Endothelial cell of umbilical vein (primary cell): ENCODE measurements around the gene KAT8. TPM values are rescaled to one million over a fixed set of nuclear protein-coding genes. Genes with fewer than 3 reads are reported as not detected.

Experiments
- Bru-seq: library from RNA; stranded (reverse); fragments of 400-500 nt; gene quantifications from one replicate; lab custom pipeline; 2021; lab: Mats Ljungman, UMichigan
- BruChase-seq, 2 experiments: library from RNA; stranded (reverse); fragments of 400-500 nt; gene quantifications; one replicate each; lab custom pipeline; 2021; lab: Mats Ljungman, UMichigan
- BruUV-seq: library from RNA; stranded (reverse); fragments of 400-500 nt; replicated peaks from 2 replicates; lab custom pipeline; 2021; lab: Mats Ljungman, UMichigan
- CTCF ChIA-PET: fragments of 300-600, 350-600 bp; sonication (Branson Sonifier 250); formaldehyde crosslinking; loops from one replicate; lab custom pipeline; 2021; ENCODE audit warnings: antibody characterized with exemption, inconsistent platforms; lab: Charles Lee
- POLR2A ChIA-PET: fragments of 300-600, 350-600 bp; sonication (Branson Sonifier 250); formaldehyde crosslinking; loops from one replicate; lab custom pipeline; 2021; ENCODE audit warnings: antibody characterized with exemption, inconsistent platforms; lab: Charles Lee
- DNase-seq: peaks from one replicate; pipeline ENCODE4 v3.0.0-alpha.2; 2011; ENCODE audit warnings: low read depth, low spot score
- FAIRE-seq: peaks from 2 replicates; lab custom pipeline; 2011; peaks lifted over from hg19 to GRCh38; lab: Jason Lieb, UNC
- H2AFZ ChIP-seq: 2 replicates; pipeline ENCODE4 v1.6.0; 2012; ENCODE audit warnings: low read depth, low read length, control low read depth, inconsistent platforms
- H3K27ac ChIP-seq: 2 replicates; pipeline ENCODE4 v1.5.1; 2011; ENCODE audit warnings: low read depth, mild to moderate bottlenecking, control low read depth, low read length, moderate library complexity; ENCODE audit not compliant: insufficient read depth
- H3K27me3 ChIP-seq, 2 experiments: 2 replicates each; pipeline versions ENCODE4 v1.6.0 to v1.6.1; 2011; ENCODE audit warnings: low read length in 2 of 2, mixed read lengths in 1 of 2; ENCODE audit not compliant: control insufficient read depth in 2 of 2, insufficient read depth in 2 of 2
- H3K36me3 ChIP-seq, 2 experiments: 2 replicates in 1 of 2; 3 replicates in 1 of 2; pipeline ENCODE4 v1.5.1; 2011; ENCODE audit warnings: low read length in 2 of 2, mild to moderate bottlenecking in 1 of 2, moderate library complexity in 1 of 2; ENCODE audit not compliant: control insufficient read depth in 2 of 2, insufficient read depth in 2 of 2; ENCODE audit errors: extremely low read depth in 1 of 2
- H3K4me1 ChIP-seq: 3 replicates; pipeline ENCODE4 v1.5.1; 2011; ENCODE audit warnings: mild to moderate bottlenecking, low read length; ENCODE audit not compliant: control insufficient read depth, insufficient read depth; ENCODE audit errors: extremely low read depth
- H3K4me2 ChIP-seq: 2 replicates; pipeline ENCODE4 v1.6.1; 2011; ENCODE audit warnings: low read length, control low read depth, mixed read lengths; ENCODE audit not compliant: insufficient read depth
- H3K4me3 ChIP-seq, 3 experiments: fragments of 200-600 bp in 1 of 3; sonication (generic), shearing (Covaris generic) in 1 of 3; replicated peaks in 1 of 3; 2 replicates each; pipeline ENCODE4 v1.5.1; 2011 to 2016; ENCODE audit warnings: control low read depth in 3 of 3, low read length in 3 of 3, mild to moderate bottlenecking in 2 of 3, inconsistent platforms in 1 of 3, low read depth in 1 of 3, moderate library complexity in 1 of 3; ENCODE audit not compliant: insufficient read depth in 1 of 3
- H3K79me2 ChIP-seq: 2 replicates; pipeline ENCODE4 v1.6.0; 2012; ENCODE audit warnings: low read length, inconsistent platforms; ENCODE audit not compliant: control insufficient read depth, insufficient read depth
- H3K9ac ChIP-seq: replicated peaks from 2 replicates; pipeline ENCODE3; 2011; ENCODE audit warnings: low read length, control low read depth; ENCODE audit not compliant: insufficient read depth; ENCODE audit errors: extremely low read depth
- H3K9me1 ChIP-seq: replicated peaks from 3 replicates; pipeline ENCODE4 v1.6.0; 2011; ENCODE audit warnings: mild to moderate bottlenecking, low read length; ENCODE audit not compliant: control insufficient read depth, insufficient read depth; ENCODE audit errors: extremely low read depth
- H3K9me3 ChIP-seq: replicated peaks from 2 replicates; pipeline ENCODE4 v1.5.1; 2012; ENCODE audit warnings: low read length, inconsistent platforms; ENCODE audit not compliant: control insufficient read depth, insufficient read depth
- H4K20me1 ChIP-seq: replicated peaks from 2 replicates; pipeline ENCODE3; 2011; ENCODE audit warnings: mild to moderate bottlenecking, low read length; ENCODE audit not compliant: control insufficient read depth, insufficient read depth; ENCODE audit errors: extremely low read depth
- FOS ChIP-seq: IDR thresholded peaks from 2 replicates; pipeline ENCODE4 v1.6.1; 2011; ENCODE audit warnings: mild to moderate bottlenecking, low read length, moderate library complexity, borderline replicate concordance; ENCODE audit not compliant: insufficient read depth
- POLR2A ChIP-seq: IDR thresholded peaks from 2 replicates; pipeline ENCODE4 v1.6.1; 2012; ENCODE audit warnings: low read depth, mild to moderate bottlenecking, control low read depth, low read length
- POLR2AphosphoS5 ChIP-seq: IDR thresholded peaks from 2 replicates; pipeline ENCODE4 v1.6.1; 2012; ENCODE audit warnings: low read depth, mild to moderate bottlenecking, control low read depth, low read length, moderate library complexity; ENCODE audit not compliant: insufficient read depth
- dilution Hi-C: fragments of 300-500 bp; cut with MboI; formaldehyde crosslinking; loops from one replicate; pipeline ENCODE4 v1.15.0; 2019; ENCODE audit warnings: low sequenced_read_pairs; ENCODE audit not compliant: extremely low pct_ligation_motif_present
- intact Hi-C: fragments of 100-400 bp; cut with micrococcal nuclease; formaldehyde crosslinking; loops from one replicate; pipeline ENCODE4 v1.10.0; 2022
- long read RNA-seq: library from polyadenylated mRNA; stranded (forward); transcript quantifications from one replicate; pipeline ENCODE4 v2.0.0, GENCODE V29; 2021
- polyA minus RNA-seq, 3 experiments: library from RNA; depleted of rRNA, polyadenylated mRNA; stranded (reverse); fragments of >200 nt; gene quantifications; 1 replicate in 1 of 3; 2 replicates in 2 of 3; pipeline ENCODE4 v1.2.3, GENCODE V29; 2011
- polyA plus RNA-seq, 4 experiments: library from polyadenylated mRNA; depleted of rRNA in 3 of 4; stranded (reverse) in 3 of 4; unstranded in 1 of 4; fragments of >200 nt; gene quantifications; 2 replicates each; pipeline versions ENCODE4 v1.2.1 to v1.2.3, GENCODE V29; 2011 to 2012; ENCODE audit warnings: missing spikeins in 1 of 4
- total RNA-seq: library from RNA; stranded (reverse); gene quantifications from 2 replicates; pipeline ENCODE4 v1.2.3, GENCODE V29; 2021
- TF ChIP-seq, protein P1 (sequence below), 2 donors: IDR thresholded peaks; 1 replicate in 1 of 2; 2 replicates in 1 of 2; pipeline ENCODE4 v1.5.1; 2011; ENCODE audit warnings: low read length in 2 of 2, mild to moderate bottlenecking in 2 of 2, moderate library complexity in 2 of 2, control low read depth in 1 of 2, inconsistent platforms in 1 of 2, low read depth in 1 of 2; ENCODE audit not compliant: insufficient read depth in 1 of 2; ENCODE audit errors: extremely low read depth in 1 of 2

KAT8 gene
- total RNA-seq (42.1 and 42.8 TPM in 2 replicates), polyA plus RNA-seq (30.7 and 33.3 TPM in 2 replicates), polyA minus RNA-seq (19.9 and 21.8 TPM in 2 replicates), Bru-seq, nascent RNA (percentile 70 among the genes with signal in this experiment), BruChase-seq, experiment 1, labeled RNA remaining after a 6-hour chase (percentile 86 among the genes with signal in this experiment), BruChase-seq, experiment 2, labeled RNA remaining after a 2-hour chase (percentile 86 among the genes with signal in this experiment)
- 34.3 and 35.5 TPM in 2 replicates for polyA plus RNA-seq (2011; cell fraction: cytosol; rRNA removed)
- 77.6 and 81.0 TPM in 2 replicates for polyA plus RNA-seq (2011; cell fraction: nucleus; rRNA removed)
- 22.1 and 28.4 TPM in 2 replicates for polyA plus RNA-seq (2012)
- polyA minus RNA-seq (2011; cell fraction: cytosol; rRNA and poly(A)+ RNA removed), result 19.7 TPM
- polyA minus RNA-seq (2011; cell fraction: nucleus; rRNA and poly(A)+ RNA removed), result 18.9 and 19.1 TPM in 2 replicates
- long read RNA-seq, transcript KAT8-201 (11 exons, 1,525 nt), result major isoform, 12 of 21 reads
- long read RNA-seq, partial matches to known transcripts, result 3 of 21 reads
- long read RNA-seq, other reads (novel, unspliced or antisense), result 3 of 21 reads

DNA sequence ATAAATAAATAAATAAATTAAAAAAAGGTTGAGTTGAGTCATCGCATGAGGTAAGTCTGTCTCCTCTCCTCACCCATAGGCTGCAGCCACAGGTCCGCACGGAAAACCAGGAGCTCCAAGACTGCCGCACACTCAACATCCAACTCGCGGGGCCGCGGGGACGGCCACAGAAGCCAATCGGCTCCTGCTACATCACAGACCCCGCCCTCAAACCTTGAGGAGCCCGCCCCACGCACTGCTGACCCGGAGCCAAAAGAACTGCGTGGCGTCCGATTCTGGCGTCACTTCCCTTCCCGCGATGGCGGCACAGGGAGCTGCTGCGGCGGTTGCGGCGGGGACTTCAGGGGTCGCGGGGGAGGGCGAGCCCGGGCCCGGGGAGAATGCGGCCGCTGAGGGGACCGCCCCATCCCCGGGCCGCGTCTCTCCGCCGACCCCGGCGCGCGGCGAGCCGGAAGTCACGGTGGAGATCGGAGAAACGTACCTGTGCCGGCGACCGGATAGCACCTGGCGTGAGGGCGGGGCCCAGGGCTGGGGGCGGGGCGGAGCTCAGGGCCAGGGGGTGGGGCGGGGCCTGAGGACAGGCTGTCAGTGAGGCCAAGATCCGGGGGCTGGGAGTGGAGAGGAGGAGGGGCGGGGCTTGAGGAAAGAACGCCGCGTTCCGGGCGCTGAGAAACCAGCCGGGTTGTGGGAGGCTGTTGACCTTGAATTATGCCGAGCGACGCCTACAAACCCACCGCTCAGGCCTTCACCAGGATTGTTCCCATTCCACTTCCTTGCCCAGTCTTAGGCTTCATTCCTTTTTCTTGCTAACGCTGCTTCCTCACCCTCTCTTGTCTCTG lies at the start of gene KAT8:
KAT8 (plus strand) TSS at position 281 of the 839 bp plus-strand sequence; CDS start at position 299, 18 bp downstream.
- Histone ChIP-seq H3K9me1 (no peaks in the 10 kb centered on the region), H3K27me3 (no peaks in the 10 kb centered on the region), H4K20me1 (no peaks in the 10 kb centered on the region), H3K36me3 (peaks cover 3 to 14% of the 10 kb centered on the region in 2 experiments), H3K4me3 (peak within 1 kb of the TSS; percentile 54 to 79 (median 79)), H3K4me1 (peaks cover 7% of the 10 kb centered on the region), H3K9me3 (no peaks in the 10 kb centered on the region), H3K79me2 (peaks cover 14% of the 10 kb centered on the region), H3K9ac (peak within 1 kb of the TSS; percentile 82), H3K4me2 (peak within 1 kb of the TSS; percentile 80), H3K27ac (peak within 1 kb of the TSS; percentile 77), H2AFZ (peak within 1 kb of the TSS; percentile 47)
- DNase-seq, result peak; percentile 98
- CTCF ChIA-PET, result interaction anchor here (0.9 to 1.6 kb wide), 10 partner anchors 15 to 334 kb away, joined by 3 to 27 read pairs (median 5); partner anchors contain the start of genes HSD3B7, PRSS8 and VKORC1
- dilution Hi-C loops, result no loop called here
- FAIRE-seq, result peak; percentile 96
- intact Hi-C loops, result loop anchor here (1.0 to 2.0 kb wide), 6 partner anchors 23 to 323 kb away; partner anchors contain the start of genes FUS, STX4, VKORC1 and ZNF646
- TF ChIP-seq, protein P1, sequence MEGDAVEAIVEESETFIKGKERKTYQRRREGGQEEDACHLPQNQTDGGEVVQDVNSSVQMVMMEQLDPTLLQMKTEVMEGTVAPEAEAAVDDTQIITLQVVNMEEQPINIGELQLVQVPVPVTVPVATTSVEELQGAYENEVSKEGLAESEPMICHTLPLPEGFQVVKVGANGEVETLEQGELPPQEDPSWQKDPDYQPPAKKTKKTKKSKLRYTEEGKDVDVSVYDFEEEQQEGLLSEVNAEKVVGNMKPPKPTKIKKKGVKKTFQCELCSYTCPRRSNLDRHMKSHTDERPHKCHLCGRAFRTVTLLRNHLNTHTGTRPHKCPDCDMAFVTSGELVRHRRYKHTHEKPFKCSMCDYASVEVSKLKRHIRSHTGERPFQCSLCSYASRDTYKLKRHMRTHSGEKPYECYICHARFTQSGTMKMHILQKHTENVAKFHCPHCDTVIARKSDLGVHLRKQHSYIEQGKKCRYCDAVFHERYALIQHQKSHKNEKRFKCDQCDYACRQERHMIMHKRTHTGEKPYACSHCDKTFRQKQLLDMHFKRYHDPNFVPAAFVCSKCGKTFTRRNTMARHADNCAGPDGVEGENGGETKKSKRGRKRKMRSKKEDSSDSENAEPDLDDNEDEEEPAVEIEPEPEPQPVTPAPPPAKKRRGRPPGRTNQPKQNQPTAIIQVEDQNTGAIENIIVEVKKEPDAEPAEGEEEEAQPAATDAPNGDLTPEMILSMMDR (IDR thresholded peaks at IDR 0.05; ENCODE audit: extremely low read depth in 1 of 2, insufficient read depth in 1 of 2, low read depth in 1 of 2, low read length in 2 of 2), result no peak
- TF ChIP-seq FOS, result no peak
- TF ChIP-seq POLR2AphosphoS5, result peak; percentile 86
- peak; percentile 84 for TF ChIP-seq POLR2A
- POLR2A ChIA-PET, result interaction anchor here (0.8 to 1.6 kb wide), 6 partner anchors 11 to 322 kb away, joined by 3 to 31 read pairs (median 6); partner anchors contain the start of gene FUS
- no TSS peak for BruUV-seq
